WI38 (cell line): Measurements from ENCODE around the gene ROR2.

ENCODE experiments used
- H3K4me3 ChIP-seq: 2 replicates; pipeline ENCODE4 v1.5.1; 2011; ENCODE audit warnings: low read depth, mild to moderate bottlenecking, control low read depth, low read length
- TF ChIP-seq, protein P1 (sequence below): IDR thresholded peaks from 2 replicates; pipeline ENCODE4 v1.5.1; 2012; ENCODE audit warnings: low read depth, mild to moderate bottlenecking, control low read depth, low read length

The ROR2 gene

DNA sequence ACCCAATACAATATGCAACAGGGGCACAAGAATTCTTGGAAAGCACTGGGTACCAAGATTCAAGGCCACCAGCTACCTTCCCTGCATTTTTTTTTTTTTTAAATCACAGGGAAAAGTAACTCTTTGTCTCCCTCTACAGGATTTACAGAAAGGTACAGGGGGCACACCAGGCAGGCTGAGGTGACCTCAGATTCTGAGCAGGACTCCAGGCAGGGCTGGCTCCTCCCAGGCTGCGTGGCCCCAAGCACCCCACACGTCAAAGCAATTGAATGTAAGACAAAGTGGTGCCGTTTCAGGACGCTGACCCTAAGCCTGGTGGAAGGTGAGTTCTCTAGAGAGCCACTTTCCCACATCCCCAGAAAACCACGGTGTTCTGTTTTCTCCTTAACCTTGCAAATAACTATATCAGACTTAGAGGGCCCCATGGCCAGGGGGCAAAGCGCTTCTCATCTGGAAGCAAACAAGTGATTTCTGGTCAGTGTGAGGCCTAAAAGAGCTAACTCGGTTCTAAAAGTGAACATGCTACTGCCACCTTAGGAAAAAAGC lies 222.6 kb downstream of the ROR2 start:
- H3K4me3 ChIP-seq, result no peak overlapping the region
- TF ChIP-seq, protein P1, sequence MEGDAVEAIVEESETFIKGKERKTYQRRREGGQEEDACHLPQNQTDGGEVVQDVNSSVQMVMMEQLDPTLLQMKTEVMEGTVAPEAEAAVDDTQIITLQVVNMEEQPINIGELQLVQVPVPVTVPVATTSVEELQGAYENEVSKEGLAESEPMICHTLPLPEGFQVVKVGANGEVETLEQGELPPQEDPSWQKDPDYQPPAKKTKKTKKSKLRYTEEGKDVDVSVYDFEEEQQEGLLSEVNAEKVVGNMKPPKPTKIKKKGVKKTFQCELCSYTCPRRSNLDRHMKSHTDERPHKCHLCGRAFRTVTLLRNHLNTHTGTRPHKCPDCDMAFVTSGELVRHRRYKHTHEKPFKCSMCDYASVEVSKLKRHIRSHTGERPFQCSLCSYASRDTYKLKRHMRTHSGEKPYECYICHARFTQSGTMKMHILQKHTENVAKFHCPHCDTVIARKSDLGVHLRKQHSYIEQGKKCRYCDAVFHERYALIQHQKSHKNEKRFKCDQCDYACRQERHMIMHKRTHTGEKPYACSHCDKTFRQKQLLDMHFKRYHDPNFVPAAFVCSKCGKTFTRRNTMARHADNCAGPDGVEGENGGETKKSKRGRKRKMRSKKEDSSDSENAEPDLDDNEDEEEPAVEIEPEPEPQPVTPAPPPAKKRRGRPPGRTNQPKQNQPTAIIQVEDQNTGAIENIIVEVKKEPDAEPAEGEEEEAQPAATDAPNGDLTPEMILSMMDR, result peak; percentile 47

- TF ChIP-seq, protein P1, result no peak
- H3K4me3 ChIP-seq, result no peak overlapping the region
These were observed 223.5 kb downstream of the ROR2 start for GRCh38 chr9:91726406-91727100.

- TF ChIP-seq, protein P1, result no peak
- no peak overlapping the region for H3K4me3 ChIP-seq
These were observed 224.4 kb downstream of the ROR2 start for GRCh38 chr9:91725651-91726050.

DNA sequence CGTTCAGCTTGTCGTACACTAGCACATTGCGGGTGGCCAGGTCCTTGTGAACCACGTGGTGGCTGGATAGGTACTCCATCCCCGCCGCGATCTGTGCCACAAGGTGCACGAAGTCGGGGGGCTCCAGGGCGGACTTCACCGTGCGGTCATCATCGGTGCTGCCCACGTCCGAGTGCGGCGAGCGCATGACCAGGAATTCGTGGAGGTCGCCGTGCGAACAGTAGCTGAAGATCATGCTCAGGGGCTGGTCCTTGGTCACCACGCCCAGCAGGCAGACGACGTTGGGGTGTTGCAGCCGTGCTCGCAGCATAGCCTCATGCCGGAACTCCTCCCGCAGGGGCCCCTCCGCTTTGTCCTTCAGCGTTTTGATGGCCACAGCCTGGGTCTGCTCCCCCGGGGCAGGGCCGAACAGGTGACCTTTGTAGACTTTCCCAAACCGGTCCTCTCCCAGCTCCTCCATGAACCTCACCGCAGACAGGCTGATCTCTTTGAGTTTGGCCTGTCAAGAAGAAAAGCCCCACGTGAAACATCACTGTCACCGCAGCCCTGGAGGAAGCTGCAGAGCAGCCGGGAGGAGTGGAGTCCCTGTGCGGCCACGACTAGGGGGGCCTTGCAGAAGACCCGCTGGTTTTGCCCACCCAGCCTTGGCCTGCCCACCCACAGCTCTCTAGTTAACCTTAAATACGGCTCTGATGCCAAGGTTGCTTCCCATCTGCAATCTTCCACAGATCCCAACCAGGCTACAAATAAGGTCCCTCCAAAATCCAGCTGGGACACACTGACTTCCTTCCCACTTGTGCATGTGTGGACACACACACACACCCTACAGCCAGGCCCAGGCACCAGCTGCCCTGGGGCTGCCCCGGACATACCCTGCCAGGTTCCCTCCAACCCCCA lies 225.2 kb downstream of the ROR2 start:
- TF ChIP-seq, protein P1, result no peak
- no peak overlapping the region for H3K4me3 ChIP-seq

- H3K4me3 ChIP-seq, result no peak overlapping the region
- TF ChIP-seq, protein P1, result no peak
These were observed 226.0 kb downstream of the ROR2 start for GRCh38 chr9:91724068-91724440.

DNA sequence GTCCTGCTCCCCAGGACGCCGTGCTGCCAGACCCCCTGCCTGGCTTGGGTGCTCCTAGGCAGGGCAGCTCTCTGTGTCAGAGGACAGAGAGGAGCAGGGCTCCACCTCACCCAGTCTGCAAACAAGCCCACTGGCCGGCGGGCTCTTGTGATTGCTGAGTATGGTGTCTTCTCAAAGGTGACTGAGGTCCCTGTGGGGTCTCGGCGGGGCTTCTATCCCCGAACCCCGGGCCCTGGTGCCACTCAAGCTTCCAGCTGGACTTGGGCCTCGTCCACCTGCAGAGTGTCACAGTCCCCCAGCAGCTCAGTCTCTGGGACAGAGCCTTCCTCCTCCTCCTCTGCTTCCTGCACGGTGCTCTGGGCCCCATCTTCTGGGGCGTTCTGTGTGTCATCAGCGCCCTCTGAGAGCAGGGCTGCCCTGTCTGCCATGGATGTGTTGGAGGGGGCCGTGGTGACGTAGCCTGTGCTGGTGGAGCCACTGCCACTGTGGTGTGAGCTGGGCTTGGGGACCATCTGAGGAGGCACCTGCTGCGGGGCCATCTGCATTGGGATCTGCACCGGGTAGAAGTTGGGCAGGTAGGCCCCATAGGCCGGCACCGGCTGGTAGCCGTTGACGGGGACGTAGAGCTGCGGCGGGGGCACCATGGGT lies 226.5 kb downstream of the ROR2 start:
- TF ChIP-seq, protein P1, result no peak

More for the DNA sequence above, 226.5 kb downstream of the ROR2 start:
- no peak overlapping the region for H3K4me3 ChIP-seq
